ENCODE data around the gene KMT2A. TPM values are rescaled to one million over a fixed set of nuclear protein-coding genes. Genes with fewer than 3 reads are reported as not detected.
A peak's percentile ranks its signal among the peaks of the same experiment; 100 is the strongest.

Gene KMT2A
- total and polyA plus RNA-seq, 8 donors, result 4.5 to 98.2 (median 25.9) TPM

- H3K4me3 ChIP-seq, result no peak overlapping the region
- intact Hi-C loops (cut with DNase I; ENCODE audit: low total_unique reads), result no loop called here
- H3K27me3 ChIP-seq, result no peaks in the 10 kb centered on the region
- H3K9me3 ChIP-seq, result no peaks in the 10 kb centered on the region
- no peak for TF ChIP-seq EP300 (IDR thresholded peaks at IDR 0.05)
- TF ChIP-seq POLR2AphosphoS5 (IDR thresholded peaks at IDR 0.05), result no peak
- TF ChIP-seq POLR2A (IDR thresholded peaks at IDR 0.05), result no peak
- no peak for TF ChIP-seq CTCF (IDR thresholded peaks at IDR 0.05)
- no peak overlapping the region for H3K27ac ChIP-seq
- 66 to 74% (median 71%) methylated on average over 20 to 27 of the region's 27 CpGs for WGBS, 5 donors
- peaks cover 5 to 35% (median 29%) of the 10 kb centered on the region in 4 donors for H3K4me1 ChIP-seq
- DNase-seq, result peak in 1 of 2 donors; percentile 69
- peaks cover 0 to 32% (median 20%) of the 10 kb centered on the region in 4 donors for H3K36me3 ChIP-seq
Measured at GRCh38 chr11:118533769-118534729, 97.8 kb downstream of the KMT2A start.

GRCh38 chr11:118535261-118535660 is 99.0 kb downstream of the KMT2A start:
- DNase-seq, result no peak
- Histone ChIP-seq H3K36me3 (peaks cover 0 to 32% (median 20%) of the 10 kb centered on the region in 4 donors), H3K9me3 (no peaks in the 10 kb centered on the region), H3K27ac (no peak overlapping the region), H3K4me1 (peaks cover 1 to 24% (median 17%) of the 10 kb centered on the region in 4 donors), H3K4me3 (no peak overlapping the region), H3K27me3 (no peaks in the 10 kb centered on the region)
- 76 to 86% (median 80%) methylated on average over 7 to 9 of the region's 9 CpGs for WGBS, 5 donors
- TF ChIP-seq CTCF (IDR thresholded peaks at IDR 0.05) (no peak), EP300 (IDR thresholded peaks at IDR 0.05) (no peak), POLR2AphosphoS5 (IDR thresholded peaks at IDR 0.05) (no peak), POLR2A (IDR thresholded peaks at IDR 0.05) (no peak)
- intact Hi-C loops (cut with DNase I; ENCODE audit: low total_unique reads), result no loop called here

GRCh38 chr11:118536726-118537125 is 100.4 kb downstream of the KMT2A start:
- 88 to 98% (median 93%) methylated on average over 5 of the region's 5 CpGs for WGBS, 5 donors
- peaks cover 0 to 36% (median 23%) of the 10 kb centered on the region in 4 donors for H3K36me3 ChIP-seq
- intact Hi-C loops (cut with DNase I; ENCODE audit: low total_unique reads), result no loop called here

More at GRCh38 chr11:118536726-118537125, 100.4 kb downstream of the KMT2A start:
- DNase-seq, result no peak
- TF ChIP-seq POLR2A (IDR thresholded peaks at IDR 0.05) (no peak), POLR2AphosphoS5 (IDR thresholded peaks at IDR 0.05) (no peak), EP300 (IDR thresholded peaks at IDR 0.05) (no peak), CTCF (IDR thresholded peaks at IDR 0.05) (no peak)
- Histone ChIP-seq H3K27ac (no peak overlapping the region), H3K9me3 (no peaks in the 10 kb centered on the region), H3K27me3 (no peaks in the 10 kb centered on the region), H3K4me1 (peaks cover 0 to 10% (median 7%) of the 10 kb centered on the region in 4 donors), H3K4me3 (no peak overlapping the region)
